ENCODE data around the gene FOXRED2. TPM values are rescaled to one million over a fixed set of nuclear protein-coding genes. Genes with fewer than 3 reads are reported as not detected.
A peak's percentile ranks its signal among the peaks of the same experiment; 100 is the strongest.

The FOXRED2 gene
- total RNA-seq, 1 donor from 2014 or later: 4.7 TPM

GRCh38 chr22:36470994-36471331, 35.9 kb downstream of the FOXRED2 start:
- TF ChIP-seq EZH2phosphoT487 (IDR thresholded peaks at IDR 0.05) (no peak), EZH2 (IDR thresholded peaks at IDR 0.05) (no peak), CTCF (IDR thresholded peaks at IDR 0.05) (no peak)
- no peaks in the 10 kb centered on the region for H3F3A ChIP-seq (ENCODE audit: low read depth)
- Mint-ChIP-seq H3K4me1 (no peaks in the 10 kb centered on the region), H3K27me3 (ENCODE audit: insufficient read depth, low read depth) (peaks cover 2% of the 10 kb centered on the region), H3K27ac (no peak overlapping the region), H3K4me3 (no peak overlapping the region), H3K36me3 (peaks cover 10% of the 10 kb centered on the region), H3K9me3 (no peaks in the 10 kb centered on the region)
- no peaks in the 10 kb centered on the region for H4K20me1 ChIP-seq (ENCODE audit: low read depth)
- no peak overlapping the region for H3K27ac ChIP-seq
- no peak for DNase-seq (ENCODE audit: low spot score)
- H3K4me2 ChIP-seq: no peak overlapping the region
- no peaks in the 10 kb centered on the region for H3K4me1 ChIP-seq
- H3K9me3 ChIP-seq (ENCODE audit: low read depth): no peaks in the 10 kb centered on the region
- H3K79me2 ChIP-seq (ENCODE audit: low read depth): no peaks in the 10 kb centered on the region
- H3K36me3 ChIP-seq: no peaks in the 10 kb centered on the region
- no peak overlapping the region for H2AFZ ChIP-seq (replicated peaks)
- H3K9ac ChIP-seq: no peak overlapping the region
- no peaks in the 10 kb centered on the region for H3K27me3 ChIP-seq
- no peak overlapping the region for H3K4me3 ChIP-seq

GRCh38 chr22:36470162-36470993, 36.5 kb downstream of the FOXRED2 start:
- H3K27me3 Mint-ChIP-seq (ENCODE audit: insufficient read depth, low read depth): peaks cover 2% of the 10 kb centered on the region
- no peaks in the 10 kb centered on the region for H3K79me2 ChIP-seq (ENCODE audit: low read depth)
- TF ChIP-seq EZH2phosphoT487 (IDR thresholded peaks at IDR 0.05): no peak
- TF ChIP-seq CTCF (IDR thresholded peaks at IDR 0.05): peak; percentile 89
- no peak for TF ChIP-seq EZH2 (IDR thresholded peaks at IDR 0.05)
- DNase-seq (ENCODE audit: low spot score): peak; percentile 87
- H4K20me1 ChIP-seq (ENCODE audit: low read depth): no peaks in the 10 kb centered on the region
- H3K9me3 ChIP-seq (ENCODE audit: low read depth): no peaks in the 10 kb centered on the region
- H3K4me1 Mint-ChIP-seq: no peaks in the 10 kb centered on the region
- no peak overlapping the region for H3K4me2 ChIP-seq
- no peak overlapping the region for H3K4me3 ChIP-seq
- no peak overlapping the region for H3K9ac ChIP-seq
- H3K27ac ChIP-seq: no peak overlapping the region
- no peak overlapping the region for H3K4me3 Mint-ChIP-seq
- no peak overlapping the region for H2AFZ ChIP-seq (replicated peaks)
- no peaks in the 10 kb centered on the region for H3K9me3 Mint-ChIP-seq
- H3F3A ChIP-seq (ENCODE audit: low read depth): no peaks in the 10 kb centered on the region
- H3K36me3 ChIP-seq: no peaks in the 10 kb centered on the region
- H3K27me3 ChIP-seq: no peaks in the 10 kb centered on the region
- peaks cover 4% of the 10 kb centered on the region for H3K36me3 Mint-ChIP-seq
- H3K4me1 ChIP-seq: no peaks in the 10 kb centered on the region
- no peak overlapping the region for H3K27ac Mint-ChIP-seq

- peaks cover 2% of the 10 kb centered on the region for H3K27me3 Mint-ChIP-seq (ENCODE audit: insufficient read depth, low read depth)
- H3K27ac Mint-ChIP-seq: no peak overlapping the region
- H3K36me3 Mint-ChIP-seq: peaks cover under 1% of the 10 kb centered on the region
- Histone ChIP-seq H3K4me2 (no peak overlapping the region), H3K4me1 (no peaks in the 10 kb centered on the region), H3K9me3 (ENCODE audit: low read depth) (no peaks in the 10 kb centered on the region), H2AFZ (replicated peaks) (no peak overlapping the region), H3K4me3 (no peak overlapping the region), H3K9ac (no peak overlapping the region), H3F3A (ENCODE audit: low read depth) (no peaks in the 10 kb centered on the region), H3K79me2 (ENCODE audit: low read depth) (no peaks in the 10 kb centered on the region), H3K27ac (no peak overlapping the region), H3K36me3 (no peaks in the 10 kb centered on the region), H3K27me3 (no peaks in the 10 kb centered on the region), H4K20me1 (ENCODE audit: low read depth) (no peaks in the 10 kb centered on the region)
- no peaks in the 10 kb centered on the region for H3K9me3 Mint-ChIP-seq
- no peak for DNase-seq (ENCODE audit: low spot score)
- no peak for TF ChIP-seq EZH2 (IDR thresholded peaks at IDR 0.05)
- TF ChIP-seq CTCF (IDR thresholded peaks at IDR 0.05): no peak
- TF ChIP-seq EZH2phosphoT487 (IDR thresholded peaks at IDR 0.05): no peak
- no peak overlapping the region for H3K4me3 Mint-ChIP-seq
- no peaks in the 10 kb centered on the region for H3K4me1 Mint-ChIP-seq
These were observed 37.6 kb downstream of the FOXRED2 start for GRCh38 chr22:36469094-36469710.

All from neural progenitor cell (in vitro differentiated cells).